Activated CD4-positive, alpha-beta memory T cell treated with anti-CD3 and anti-CD28 coated beads, Interleukin-2, amount 10 ng/mL, durations not matched to agents 7 days and 5 days (primary cell): Measurements from ENCODE around the gene ZDHHC3. TPM values are rescaled to one million over a fixed set of nuclear protein-coding genes. Genes with fewer than 3 reads are reported as not detected.

ENCODE experiments used
- CTCF ChIA-PET: fragments of 350-600 bp; sonication (Branson Sonifier 250); formaldehyde crosslinking; loops from one replicate; lab custom pipeline; 2021; ENCODE audit warnings: antibody characterized with exemption, inconsistent platforms; lab: Charles Lee
- POLR2A ChIA-PET: fragments of 350-600 bp; sonication (Branson Sonifier 250); formaldehyde crosslinking; loops from one replicate; lab custom pipeline; 2021; ENCODE audit warnings: antibody characterized with exemption; lab: Charles Lee
- DNase-seq: peaks from one replicate; pipeline ENCODE4 v3.0.0-alpha.2; 2020
- H3K27ac Mint-ChIP-seq: one replicate; pipeline ENCODE4 v1.8.0; 2021; ENCODE audit warnings: mild to moderate bottlenecking, mixed read lengths
- H3K27me3 Mint-ChIP-seq: one replicate; pipeline ENCODE4 v1.8.0; 2021; ENCODE audit warnings: mixed read lengths
- H3K36me3 Mint-ChIP-seq: one replicate; pipeline ENCODE4 v1.8.0; 2021; ENCODE audit warnings: low read depth, mixed read lengths
- H3K4me1 Mint-ChIP-seq: one replicate; pipeline ENCODE4 v1.8.0; 2021; ENCODE audit warnings: mixed read lengths
- H3K4me3 Mint-ChIP-seq: one replicate; pipeline ENCODE4 v1.8.0; 2021; ENCODE audit warnings: mild to moderate bottlenecking, mixed read lengths
- H3K9me3 Mint-ChIP-seq: one replicate; pipeline ENCODE4 v1.8.0; 2021; ENCODE audit warnings: mixed read lengths
- total RNA-seq, 2 experiments: library from RNA; stranded (reverse); gene quantifications; one replicate each; pipeline ENCODE4 v1.2.3, GENCODE V29; 2021

Gene ZDHHC3
- total RNA-seq, 2 experiments from 2014 or later = 46.6 to 51.6 TPM

GRCh38 chr3:44931791-44932190, 44.2 kb downstream of the ZDHHC3 start:
- H3K27ac Mint-ChIP-seq = no peak overlapping the region
- CTCF ChIA-PET = no interaction called here
- peaks cover 43% of the 10 kb centered on the region for H3K36me3 Mint-ChIP-seq
- POLR2A ChIA-PET = no interaction called here
- H3K4me1 Mint-ChIP-seq = peaks cover 10% of the 10 kb centered on the region
- DNase-seq = no peak
- no peaks in the 10 kb centered on the region for H3K9me3 Mint-ChIP-seq
- no peaks in the 10 kb centered on the region for H3K27me3 Mint-ChIP-seq
- no peak overlapping the region for H3K4me3 Mint-ChIP-seq

GRCh38 chr3:44930911-44931310, 45.1 kb downstream of the ZDHHC3 start:
- Mint-ChIP-seq H3K4me3 (no peak overlapping the region), H3K27ac (no peak overlapping the region), H3K9me3 (no peaks in the 10 kb centered on the region), H3K36me3 (peaks cover 39% of the 10 kb centered on the region), H3K4me1 (peaks cover 5% of the 10 kb centered on the region), H3K27me3 (no peaks in the 10 kb centered on the region)
- DNase-seq = no peak
- POLR2A ChIA-PET = interaction anchor here (1.1 kb wide), 1 partner anchor 46 kb away, joined by 4 read pairs; the partner anchor contains the start of gene EXOSC7
- CTCF ChIA-PET = no interaction called here

- POLR2A ChIA-PET = no interaction called here
- Mint-ChIP-seq H3K27ac (no peak overlapping the region), H3K9me3 (no peaks in the 10 kb centered on the region)
These were observed 46.2 kb downstream of the ZDHHC3 start for GRCh38 chr3:44929782-44930181.

GRCh38 chr3:44927371-44927770, 48.6 kb downstream of the ZDHHC3 start:
- H3K27me3 Mint-ChIP-seq = no peaks in the 10 kb centered on the region
- H3K27ac Mint-ChIP-seq = no peak overlapping the region
- H3K4me3 Mint-ChIP-seq = no peak overlapping the region
- no peaks in the 10 kb centered on the region for H3K9me3 Mint-ChIP-seq
- CTCF ChIA-PET = no interaction called here
- peaks cover 23% of the 10 kb centered on the region for H3K36me3 Mint-ChIP-seq
- POLR2A ChIA-PET = interaction anchor here (0.9 kb wide), 1 partner anchor 19 kb away, joined by 3 read pairs; no protein-coding TSS in a partner anchor
- no peak for DNase-seq
- H3K4me1 Mint-ChIP-seq = no peaks in the 10 kb centered on the region

More at GRCh38 chr3:44929782-44930181, 46.2 kb downstream of the ZDHHC3 start:
- no peak overlapping the region for H3K4me3 Mint-ChIP-seq
- DNase-seq = no peak
- no peaks in the 10 kb centered on the region for H3K27me3 Mint-ChIP-seq
- H3K4me1 Mint-ChIP-seq = peaks cover 4% of the 10 kb centered on the region
- peaks cover 41% of the 10 kb centered on the region for H3K36me3 Mint-ChIP-seq
- CTCF ChIA-PET = no interaction called here

- H3K36me3 Mint-ChIP-seq = peaks cover 19% of the 10 kb centered on the region
- H3K27me3 Mint-ChIP-seq = no peaks in the 10 kb centered on the region
- ChIA-PET CTCF (no interaction called here), POLR2A (interaction anchor here (0.6 to 0.9 kb wide), 2 partner anchors 18 to 298 kb away, joined by 3 to 4 read pairs; no protein-coding TSS in a partner anchor)
- no peaks in the 10 kb centered on the region for H3K4me1 Mint-ChIP-seq
- H3K27ac Mint-ChIP-seq = no peak overlapping the region
- H3K9me3 Mint-ChIP-seq = no peaks in the 10 kb centered on the region
- DNase-seq = no peak
- H3K4me3 Mint-ChIP-seq = no peak overlapping the region
These were observed 49.1 kb downstream of the ZDHHC3 start for GRCh38 chr3:44926921-44927320.

GRCh38 chr3:44926172-44926571, 49.8 kb downstream of the ZDHHC3 start:
- Mint-ChIP-seq H3K4me3 (no peak overlapping the region), H3K9me3 (no peaks in the 10 kb centered on the region), H3K4me1 (no peaks in the 10 kb centered on the region), H3K36me3 (peaks cover 19% of the 10 kb centered on the region), H3K27me3 (no peaks in the 10 kb centered on the region), H3K27ac (no peak overlapping the region)
- no peak for DNase-seq
- ChIA-PET POLR2A (no interaction called here), CTCF (no interaction called here)

GRCh38 chr3:44924457-44925084, 51.4 kb downstream of the ZDHHC3 start:
- no peak overlapping the region for H3K4me3 Mint-ChIP-seq
- no peak for DNase-seq
- peaks cover 21% of the 10 kb centered on the region for H3K36me3 Mint-ChIP-seq
- no peaks in the 10 kb centered on the region for H3K9me3 Mint-ChIP-seq
- CTCF ChIA-PET = interaction anchor here (0.6 to 1.7 kb wide), 2 partner anchors 11 to 71 kb away, joined by 3 to 9 read pairs; no protein-coding TSS in a partner anchor
- H3K27ac Mint-ChIP-seq = no peak overlapping the region
- POLR2A ChIA-PET = interaction anchor here (0.7 kb wide), 2 partner anchors 9 to 11 kb away, joined by 3 read pairs; no protein-coding TSS in a partner anchor
- H3K4me1 Mint-ChIP-seq = no peaks in the 10 kb centered on the region
- no peaks in the 10 kb centered on the region for H3K27me3 Mint-ChIP-seq

- ChIA-PET POLR2A (interaction anchor here (0.7 kb wide), 1 partner anchor 10 kb away, joined by 3 read pairs; no protein-coding TSS in a partner anchor), CTCF (interaction anchor here (1.7 kb wide), 1 partner anchor 10 kb away, joined by 9 read pairs; no protein-coding TSS in a partner anchor)
- H3K27me3 Mint-ChIP-seq = no peaks in the 10 kb centered on the region
- no peaks in the 10 kb centered on the region for H3K9me3 Mint-ChIP-seq
- no peak for DNase-seq
- H3K36me3 Mint-ChIP-seq = peaks cover 18% of the 10 kb centered on the region
- H3K27ac Mint-ChIP-seq = no peak overlapping the region
- no peaks in the 10 kb centered on the region for H3K4me1 Mint-ChIP-seq
- H3K4me3 Mint-ChIP-seq = no peak overlapping the region
These were observed 52.1 kb downstream of the ZDHHC3 start for GRCh38 chr3:44923632-44924456.

GRCh38 chr3:44920081-44920480, 55.9 kb downstream of the ZDHHC3 start:
- ChIA-PET POLR2A (no interaction called here), CTCF (no interaction called here)
- no peak for DNase-seq
- Mint-ChIP-seq H3K36me3 (peaks cover 2% of the 10 kb centered on the region), H3K4me3 (no peak overlapping the region), H3K9me3 (no peaks in the 10 kb centered on the region), H3K4me1 (no peaks in the 10 kb centered on the region), H3K27me3 (no peaks in the 10 kb centered on the region), H3K27ac (no peak overlapping the region)

GRCh38 chr3:44918581-44918980, 57.4 kb downstream of the ZDHHC3 start:
- H3K9me3 Mint-ChIP-seq = no peaks in the 10 kb centered on the region
- no peak overlapping the region for H3K4me3 Mint-ChIP-seq
- CTCF ChIA-PET = no interaction called here
- DNase-seq = no peak
- POLR2A ChIA-PET = no interaction called here
- no peak overlapping the region for H3K27ac Mint-ChIP-seq
- H3K4me1 Mint-ChIP-seq = no peaks in the 10 kb centered on the region
- H3K36me3 Mint-ChIP-seq = peaks cover 2% of the 10 kb centered on the region
- H3K27me3 Mint-ChIP-seq = no peaks in the 10 kb centered on the region

- DNase-seq = no peak
- ChIA-PET POLR2A (no interaction called here), CTCF (no interaction called here)
- H3K36me3 Mint-ChIP-seq = peaks cover 2% of the 10 kb centered on the region
- no peak overlapping the region for H3K4me3 Mint-ChIP-seq
- no peak overlapping the region for H3K27ac Mint-ChIP-seq
- no peaks in the 10 kb centered on the region for H3K4me1 Mint-ChIP-seq
- H3K9me3 Mint-ChIP-seq = no peaks in the 10 kb centered on the region
- peaks cover under 1% of the 10 kb centered on the region for H3K27me3 Mint-ChIP-seq
These were observed 57.9 kb downstream of the ZDHHC3 start for GRCh38 chr3:44918087-44918486.

- Mint-ChIP-seq H3K27ac (no peak overlapping the region), H3K4me1 (no peaks in the 10 kb centered on the region), H3K9me3 (no peaks in the 10 kb centered on the region), H3K27me3 (peaks cover 3% of the 10 kb centered on the region), H3K36me3 (peaks cover 2% of the 10 kb centered on the region), H3K4me3 (no peak overlapping the region)
- DNase-seq = no peak
- ChIA-PET CTCF (interaction anchor here (0.6 to 5.2 kb wide), 2 partner anchors 239 to 383 kb away, joined by 3 to 34 read pairs; no protein-coding TSS in a partner anchor), POLR2A (no interaction called here)
These were observed 60.1 kb downstream of the ZDHHC3 start for GRCh38 chr3:44915702-44916438.
